K562 (cell line): ENCODE results near the gene CLDND2.

Experiments
- ATF3 ChIP-seq, 2 experiments: fragments of 450-650 bp in 1 of 2; sonication (generic) in 1 of 2; formaldehyde crosslinking in 1 of 2; IDR thresholded peaks in 1 of 2; conservative IDR thresholded peaks in 1 of 2; 2 replicates each; pipeline versions ENCODE4 v1.6.1 to v1.8.1; 2016 to 2023; ENCODE audit warnings: mild to moderate bottlenecking in 2 of 2, moderate library complexity in 2 of 2, inconsistent platforms in 1 of 2, missing genetic modification reagents in 1 of 2
- ATF4 ChIP-seq: fragments of 450-650 bp; formaldehyde crosslinking; IDR thresholded peaks from 2 replicates; pipeline ENCODE4 v1.4.0; 2022; ENCODE audit warnings: mild to moderate bottlenecking, moderate library complexity
- C11orf30 ChIP-seq: fragments of 450-650 bp; IDR thresholded peaks from 2 replicates; pipeline ENCODE4 v1.6.1; 2016; ENCODE audit warnings: low read depth, mild to moderate bottlenecking
- CTCF ChIP-seq, 3 experiments: IDR thresholded peaks in 2 of 3; conservative IDR thresholded peaks in 1 of 3; 2 replicates each; pipeline ENCODE4 v1.5.1; 2011 to 2012; ENCODE audit warnings: low read length in 3 of 3, mild to moderate bottlenecking in 3 of 3, control low read depth in 2 of 3, improper control_type of control experiment in 1 of 3, inconsistent platforms in 1 of 3, low read depth in 1 of 3, mixed read lengths in 1 of 3, moderate library complexity in 1 of 3; ENCODE audit not compliant: insufficient read depth in 2 of 3
- FOXJ3 ChIP-seq: sonication (generic); formaldehyde crosslinking; IDR thresholded peaks from 2 replicates; pipeline ENCODE4 v1.4.0; 2020; ENCODE audit warnings: mild to moderate bottlenecking, missing genetic modification reagents
- GABPA ChIP-seq: fragments of 200-800 bp; sonication (Bioruptor generic); conservative IDR thresholded peaks from 2 replicates; pipeline ENCODE4 v1.6.1; 2016; ENCODE audit warnings: low read depth, missing genetic modification characterization, missing compliant biosample characterization
- KDM4B ChIP-seq, 2 experiments: fragments of 450-650 bp in 1 of 2; sonication (generic) in 1 of 2; IDR thresholded peaks; 2 replicates each; pipeline ENCODE4 v1.6.1; 2016 to 2017; ENCODE audit warnings: borderline replicate concordance in 2 of 2, antibody characterized with exemption in 1 of 2, low read depth in 1 of 2, mild to moderate bottlenecking in 1 of 2
- RAD21 ChIP-seq, 2 experiments: fragments of 250-450 bp in 1 of 2; fragments of 450-650 bp in 1 of 2; sonication (Bioruptor Pico) in 1 of 2; formaldehyde crosslinking in 1 of 2; IDR thresholded peaks in 1 of 2; conservative IDR thresholded peaks in 1 of 2; 2 replicates each; pipeline versions ENCODE4 v1.4.0 to v1.8.0; 2020 to 2022; ENCODE audit warnings: mild to moderate bottlenecking in 2 of 2, moderate library complexity in 1 of 2
- SP1 ChIP-seq: sonication (generic); formaldehyde crosslinking; IDR thresholded peaks from 2 replicates; pipeline ENCODE4 v1.8.1; 2022; ENCODE audit warnings: mild to moderate bottlenecking, missing genetic modification reagents

GRCh38 chr19:51329411-51329810 is 39.4 kb downstream of the CLDND2 start:
- no peak for TF ChIP-seq KDM4B (IDR thresholded peaks at IDR 0.05; ENCODE audit: borderline replicate concordance in 2 of 2, low read depth in 1 of 2)
- no peak for TF ChIP-seq CTCF (IDR thresholded peaks at IDR 0.05 in 2 of 3, conservative IDR thresholded peaks at IDR 0.05 in 1 of 3; ENCODE audit: insufficient read depth in 2 of 3, low read depth in 1 of 3, low read length in 3 of 3)
- no peak for TF ChIP-seq FOXJ3 (CRISPR knock-in tag)
- no peak for TF ChIP-seq RAD21 (CRISPR knock-in tag; conservative IDR thresholded peaks at IDR 0.05 in 1 of 2, IDR thresholded peaks at IDR 0.05 in 1 of 2)
- no peak for TF ChIP-seq C11orf30
- TF ChIP-seq ATF4 (CRISPR knock-in tag): no peak
- TF ChIP-seq SP1 (CRISPR knock-in tag): no peak
- TF ChIP-seq GABPA (tag): no peak
- no peak for TF ChIP-seq ATF3 (IDR thresholded peaks at IDR 0.05)
- TF ChIP-seq ATF3 (CRISPR knock-in tag; conservative IDR thresholded peaks at IDR 0.05): no peak
